PC-9 (cell line): Measurements from ENCODE around the gene STX18.

Experiments
- EZH2 ChIP-seq: fragments of 200-600 bp; sonication (generic); IDR thresholded peaks from 2 replicates; pipeline ENCODE4 v1.8.0; 2017; ENCODE audit warnings: antibody characterized with exemption, low read depth
- TF ChIP-seq, protein P1 (sequence below): fragments of 200-600 bp; sonication (generic); conservative IDR thresholded peaks from 2 replicates; pipeline ENCODE4 v1.6.1; 2017; ENCODE audit warnings: mixed run types, antibody characterized with exemption, mild to moderate bottlenecking, moderate library complexity

DNA sequence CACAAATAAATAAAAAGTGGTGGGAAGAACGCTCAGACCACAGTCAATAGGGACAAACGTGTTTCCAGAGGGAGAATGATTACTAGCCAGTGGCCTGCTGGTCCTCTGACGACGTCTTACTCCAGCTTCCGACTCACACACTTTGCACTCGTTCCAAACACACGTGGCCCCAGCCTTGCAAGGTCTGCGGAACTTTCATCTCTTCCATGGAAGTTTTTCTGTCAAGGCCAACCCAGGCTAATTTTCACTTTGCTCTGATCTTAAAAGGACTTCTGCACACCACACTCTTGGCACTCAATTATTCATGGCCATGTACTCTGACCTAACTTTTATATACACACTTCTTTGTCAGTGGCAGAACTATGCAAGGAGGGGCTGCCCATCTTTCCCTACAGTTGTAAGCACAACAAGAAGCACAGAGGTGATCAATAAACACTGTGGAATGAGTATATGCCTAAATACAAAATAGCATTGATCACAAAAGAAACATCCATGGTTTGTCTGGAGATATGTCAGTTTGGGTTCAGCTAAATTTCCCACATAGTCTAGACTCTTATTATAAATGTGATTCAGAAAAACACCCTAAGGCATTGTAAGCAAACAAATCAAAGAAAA, 69.4 kb downstream of the STX18 start:
- TF ChIP-seq, protein P1, sequence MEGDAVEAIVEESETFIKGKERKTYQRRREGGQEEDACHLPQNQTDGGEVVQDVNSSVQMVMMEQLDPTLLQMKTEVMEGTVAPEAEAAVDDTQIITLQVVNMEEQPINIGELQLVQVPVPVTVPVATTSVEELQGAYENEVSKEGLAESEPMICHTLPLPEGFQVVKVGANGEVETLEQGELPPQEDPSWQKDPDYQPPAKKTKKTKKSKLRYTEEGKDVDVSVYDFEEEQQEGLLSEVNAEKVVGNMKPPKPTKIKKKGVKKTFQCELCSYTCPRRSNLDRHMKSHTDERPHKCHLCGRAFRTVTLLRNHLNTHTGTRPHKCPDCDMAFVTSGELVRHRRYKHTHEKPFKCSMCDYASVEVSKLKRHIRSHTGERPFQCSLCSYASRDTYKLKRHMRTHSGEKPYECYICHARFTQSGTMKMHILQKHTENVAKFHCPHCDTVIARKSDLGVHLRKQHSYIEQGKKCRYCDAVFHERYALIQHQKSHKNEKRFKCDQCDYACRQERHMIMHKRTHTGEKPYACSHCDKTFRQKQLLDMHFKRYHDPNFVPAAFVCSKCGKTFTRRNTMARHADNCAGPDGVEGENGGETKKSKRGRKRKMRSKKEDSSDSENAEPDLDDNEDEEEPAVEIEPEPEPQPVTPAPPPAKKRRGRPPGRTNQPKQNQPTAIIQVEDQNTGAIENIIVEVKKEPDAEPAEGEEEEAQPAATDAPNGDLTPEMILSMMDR: no peak
- TF ChIP-seq EZH2: no peak
